H1 (cell line): Measurements from ENCODE around the gene SLC1A6. TPM values are rescaled to one million over a fixed set of nuclear protein-coding genes. Genes with fewer than 3 reads are reported as not detected.

Experiments
- CTCF ChIA-PET: fragments of 300-600 bp; sonication (Branson Sonifier 250); formaldehyde crosslinking; loops from one replicate; lab custom pipeline; 2021; ENCODE audit not compliant: partially characterized antibody; lab: Charles Lee
- POLR2A ChIA-PET: fragments of 300-600 bp; sonication (Branson Sonifier 250); formaldehyde crosslinking; loops from one replicate; lab custom pipeline; 2021; ENCODE audit warnings: inconsistent platforms; ENCODE audit not compliant: partially characterized antibody; lab: Charles Lee
- DNase-seq, 2 experiments: peaks; one replicate each; pipeline versions ENCODE4 v3.0.0 to v3.0.0-alpha.2; 2010 to 2022; ENCODE audit warnings: low spot score in 2 of 2, low read depth in 1 of 2, mixed read lengths in 1 of 2
- FAIRE-seq: peaks from 2 replicates; lab custom pipeline; 2011; peaks lifted over from hg19 to GRCh38; lab: Jason Lieb, UNC
- H2AFZ ChIP-seq: 2 replicates; pipeline ENCODE4 v1.8.1; 2012; ENCODE audit warnings: low read length, inconsistent platforms
- H2AK5ac ChIP-seq: 2 replicates; pipeline ENCODE4 v1.6.1; 2013; ENCODE audit warnings: low read depth, low read length
- H2BK120ac ChIP-seq: replicated peaks from 2 replicates; pipeline ENCODE3; 2013; ENCODE audit warnings: low read depth, low read length, inconsistent platforms
- H2BK12ac ChIP-seq: 2 replicates; pipeline ENCODE4 v1.6.1; 2013; ENCODE audit warnings: low read depth, low read length
- H2BK15ac ChIP-seq: 2 replicates; pipeline ENCODE4 v1.6.1; 2013; ENCODE audit warnings: low read length
- H2BK20ac ChIP-seq: 2 replicates; pipeline ENCODE4 v1.6.1; 2013; ENCODE audit warnings: low read length
- H2BK5ac ChIP-seq: 2 replicates; pipeline ENCODE4 v1.6.1; 2013; ENCODE audit warnings: low read depth, low read length
- H3K14ac ChIP-seq: 2 replicates; pipeline ENCODE4 v1.6.1; 2013; ENCODE audit warnings: inconsistent platforms; ENCODE audit not compliant: insufficient read length
- H3K18ac ChIP-seq: 2 replicates; pipeline ENCODE4 v1.6.1; 2013; ENCODE audit warnings: low read length; ENCODE audit errors: extremely low read depth
- H3K23ac ChIP-seq: 2 replicates; pipeline ENCODE4 v1.6.1; 2013; ENCODE audit warnings: inconsistent platforms; ENCODE audit not compliant: insufficient read length
- H3K23me2 ChIP-seq: 2 replicates; pipeline ENCODE4 v1.6.1; 2013; ENCODE audit warnings: low read depth, low read length
- H3K27ac ChIP-seq: 2 replicates; pipeline ENCODE4 v1.6.1; 2011; ENCODE audit warnings: low read depth, low read length, inconsistent platforms
- H3K27me3 ChIP-seq, 4 experiments: replicated peaks in 1 of 4; 1 replicate in 1 of 4; 2 replicates in 3 of 4; pipeline versions ENCODE4 v1.6.1 to v1.8.1; 2011 to 2013; ENCODE audit warnings: low read length in 3 of 4, mild to moderate bottlenecking in 3 of 4, inconsistent platforms in 2 of 4, mixed read lengths in 2 of 4, moderate library complexity in 1 of 4; ENCODE audit not compliant: control insufficient read depth in 3 of 4, insufficient read depth in 3 of 4; ENCODE audit errors: extremely low read depth in 1 of 4
- H3K36me3 ChIP-seq, 4 experiments: 2 replicates each; pipeline versions ENCODE4 v1.6.1 to v1.8.1; 2011 to 2013; ENCODE audit warnings: mild to moderate bottlenecking in 4 of 4, low read length in 3 of 4, moderate library complexity in 2 of 4, control low read depth in 1 of 4, inconsistent platforms in 1 of 4; ENCODE audit not compliant: insufficient read depth in 4 of 4, control insufficient read depth in 2 of 4
- H3K4ac ChIP-seq: replicated peaks from 2 replicates; pipeline ENCODE3; 2013; ENCODE audit warnings: low read length, low read depth, mixed read lengths, inconsistent platforms; ENCODE audit not compliant: insufficient read length
- H3K4me1 ChIP-seq, 4 experiments: replicated peaks in 1 of 4; 1 replicate in 1 of 4; 2 replicates in 3 of 4; pipeline versions ENCODE4 v1.6.1 to v1.8.1; 2011 to 2013; ENCODE audit warnings: low read length in 3 of 4, inconsistent platforms in 2 of 4, mixed read lengths in 1 of 4; ENCODE audit not compliant: insufficient read depth in 4 of 4, control insufficient read depth in 3 of 4
- H3K4me2 ChIP-seq, 2 experiments: 2 replicates each; pipeline versions ENCODE4 v1.6.1 to v1.8.1; 2011 to 2013; ENCODE audit warnings: low read depth in 2 of 2, low read length in 2 of 2, control low read depth in 1 of 2, inconsistent platforms in 1 of 2, mild to moderate bottlenecking in 1 of 2; ENCODE audit not compliant: insufficient read depth in 1 of 2
- H3K4me3 ChIP-seq, 4 experiments: fragments of 200-600, 300-600 bp in 1 of 4; sonication (generic), shearing (Covaris generic), sonication (Bioruptor Twin) in 1 of 4; 2 replicates each; pipeline versions ENCODE4 v1.5.1 to v1.8.1; 2011 to 2016; ENCODE audit warnings: low read length in 4 of 4, low read depth in 3 of 4, control low read depth in 2 of 4, inconsistent platforms in 2 of 4, mild to moderate bottlenecking in 2 of 4, mixed read lengths in 1 of 4, moderate library complexity in 1 of 4; ENCODE audit not compliant: insufficient read depth in 2 of 4; ENCODE audit errors: extremely low read depth in 1 of 4
- H3K56ac ChIP-seq: replicated peaks from 2 replicates; pipeline ENCODE3; 2013; ENCODE audit warnings: low read depth, mild to moderate bottlenecking, mixed read lengths, low read length, inconsistent platforms; ENCODE audit not compliant: insufficient read length
- H3K79me1 ChIP-seq: 2 replicates; pipeline ENCODE4 v1.6.1; 2013; ENCODE audit warnings: low read depth, low read length, control low read depth
- H3K79me2 ChIP-seq, 2 experiments: 2 replicates each; pipeline versions ENCODE4 v1.6.1 to v1.8.1; 2012 to 2013; ENCODE audit warnings: low read length in 2 of 2, mild to moderate bottlenecking in 2 of 2, inconsistent platforms in 1 of 2; ENCODE audit not compliant: insufficient read depth in 2 of 2, control insufficient read depth in 1 of 2
- H3K9ac ChIP-seq, 4 experiments: replicated peaks in 1 of 4; 1 replicate in 1 of 4; 2 replicates in 3 of 4; pipeline versions ENCODE4 v1.6.1 to v1.8.1; 2011 to 2013; ENCODE audit warnings: low read depth in 3 of 4, low read length in 3 of 4, control low read depth in 2 of 4, mild to moderate bottlenecking in 2 of 4, moderate library complexity in 2 of 4, inconsistent platforms in 1 of 4; ENCODE audit errors: extremely low read depth in 1 of 4
- H3K9me3 ChIP-seq, 2 experiments: 2 replicates each; pipeline versions ENCODE4 v1.6.1 to v1.8.1; 2012 to 2013; ENCODE audit warnings: mild to moderate bottlenecking in 2 of 2, moderate library complexity in 2 of 2, control low read depth in 1 of 2, inconsistent platforms in 1 of 2, low read depth in 1 of 2, low read length in 1 of 2, mixed read lengths in 1 of 2; ENCODE audit not compliant: insufficient read depth in 2 of 2
- H4K20me1 ChIP-seq, 2 experiments: replicated peaks in 1 of 2; 2 replicates each; pipeline versions ENCODE3 to v1.8.1; 2011 to 2013; ENCODE audit warnings: inconsistent platforms in 2 of 2, low read length in 2 of 2, mild to moderate bottlenecking in 1 of 2; ENCODE audit not compliant: insufficient read depth in 2 of 2, control insufficient read depth in 1 of 2
- H4K5ac ChIP-seq: 2 replicates; pipeline ENCODE4 v1.6.1; 2013; ENCODE audit warnings: low read length, low read depth, mixed read lengths, inconsistent platforms; ENCODE audit not compliant: insufficient read length
- H4K8ac ChIP-seq: 2 replicates; pipeline ENCODE4 v1.8.0; 2013; ENCODE audit warnings: mild to moderate bottlenecking, moderate library complexity, low read length, inconsistent platforms; ENCODE audit not compliant: insufficient read depth; ENCODE audit errors: extremely low read depth
- H4K91ac ChIP-seq: replicated peaks from 2 replicates; pipeline ENCODE3; 2013; ENCODE audit warnings: low read length, mixed read lengths, inconsistent platforms; ENCODE audit not compliant: insufficient read length
- BRCA1 ChIP-seq: IDR thresholded peaks from 2 replicates; pipeline ENCODE4 v1.6.1; 2012; ENCODE audit warnings: low read depth, low read length, improper control_type of control experiment
- CEBPB ChIP-seq: IDR thresholded peaks from 2 replicates; pipeline ENCODE4 v1.6.1; 2012; ENCODE audit warnings: low read depth, low read length
- CHD1 ChIP-seq: IDR thresholded peaks from 2 replicates; pipeline ENCODE4 v1.6.1; 2012; ENCODE audit warnings: low read depth, low read length, improper control_type of control experiment
- CHD2 ChIP-seq: IDR thresholded peaks from 2 replicates; pipeline ENCODE4 v1.6.1; 2012; ENCODE audit warnings: low read length, improper control_type of control experiment
- EP300 ChIP-seq, 2 experiments: IDR thresholded peaks; 1 replicate in 1 of 2; 2 replicates in 1 of 2; pipeline ENCODE4 v1.6.1; 2011 to 2012; ENCODE audit warnings: low read depth in 2 of 2, low read length in 2 of 2, mild to moderate bottlenecking in 2 of 2, borderline replicate concordance in 1 of 2, inconsistent platforms in 1 of 2, moderate library complexity in 1 of 2
- EZH2 ChIP-seq: fragments of 200-600 bp; sonication (generic); IDR thresholded peaks from 2 replicates; pipeline ENCODE4 v1.7.1; 2012; ENCODE audit warnings: low read depth, mild to moderate bottlenecking, moderate library complexity, low read length, inconsistent platforms; ENCODE audit not compliant: severe bottlenecking
- FOSL1 ChIP-seq: IDR thresholded peaks from 2 replicates; pipeline ENCODE4 v1.6.1; 2011; ENCODE audit warnings: mild to moderate bottlenecking, low read depth, low read length, moderate library complexity; ENCODE audit not compliant: insufficient read depth
- POLR2AphosphoS5 ChIP-seq: IDR thresholded peaks from 2 replicates; pipeline ENCODE4 v1.6.1; 2011; ENCODE audit warnings: low read depth, low read length
- SIN3A ChIP-seq, 2 experiments: IDR thresholded peaks in 1 of 2; conservative IDR thresholded peaks in 1 of 2; 2 replicates each; pipeline ENCODE4 v1.6.1; 2011 to 2012; ENCODE audit warnings: low read length in 2 of 2, improper control_type of control experiment in 1 of 2, low read depth in 1 of 2, mild to moderate bottlenecking in 1 of 2
- SIX5 ChIP-seq: IDR thresholded peaks from 2 replicates; pipeline ENCODE4 v1.6.1; 2011; ENCODE audit warnings: mild to moderate bottlenecking, low read depth, low read length
- YY1 ChIP-seq: IDR thresholded peaks from 2 replicates; pipeline ENCODE4 v1.6.1; 2011; ENCODE audit warnings: low read depth, mild to moderate bottlenecking, low read length
- WGBS, 2 experiments: shearing (Covaris generic) in 1 of 2; methylation state at CpG; one replicate each; pipeline versions ENCODE4 v1.1.6 to v1.1.7; 2013 to 2015; ENCODE audit warnings: low lambda C conversion rate in 2 of 2, mixed read lengths in 2 of 2, inconsistent platforms in 1 of 2, low coverage in 1 of 2, missing lambda C conversion rate in 1 of 2; ENCODE audit not compliant: insufficient replicate concordance in 2 of 2, insufficient coverage in 1 of 2, insufficient read length in 1 of 2; ENCODE audit errors: extremely low coverage in 1 of 2, missing lambda C conversion rate in 1 of 2; 5-methylcytosine and 5-hydroxymethylcytosine counted together
- polyA plus RNA-seq, 7 experiments: library from polyadenylated mRNA; depleted of rRNA in 3 of 7; stranded (reverse) in 5 of 7; unstranded in 2 of 7; fragments of >200 nt in 5 of 7; fragments of 200-250 nt in 2 of 7; gene quantifications; 1 replicate in 5 of 7; 2 replicates in 1 of 7; 4 replicates in 1 of 7; pipeline versions ENCODE4 v1.2.1 to v1.2.3, GENCODE V29; 2011 to 2013; ENCODE audit warnings: missing spikeins in 2 of 7, mixed read lengths in 2 of 7
- total RNA-seq: library from RNA; stranded (reverse); fragmentation: NEBNext Ultra II Directional; extraction: Animal tissue kit (Norgen Biotek cat#: 25700); gene quantifications from 2 replicates; pipeline ENCODE4 v1.2.1, GENCODE V29; 2021
- TF ChIP-seq, protein P1 (sequence below): IDR thresholded peaks from 2 replicates; pipeline ENCODE4 v1.6.1; 2011; ENCODE audit warnings: low read depth, mild to moderate bottlenecking, low read length; ENCODE audit not compliant: insufficient read depth

SLC1A6 gene
- total and polyA plus RNA-seq, 2 of the 8 experiments (the other 6 are each of a cell fraction or from before 2014, with no cell fraction given), result 14.0 to 26.6 TPM

DNA sequence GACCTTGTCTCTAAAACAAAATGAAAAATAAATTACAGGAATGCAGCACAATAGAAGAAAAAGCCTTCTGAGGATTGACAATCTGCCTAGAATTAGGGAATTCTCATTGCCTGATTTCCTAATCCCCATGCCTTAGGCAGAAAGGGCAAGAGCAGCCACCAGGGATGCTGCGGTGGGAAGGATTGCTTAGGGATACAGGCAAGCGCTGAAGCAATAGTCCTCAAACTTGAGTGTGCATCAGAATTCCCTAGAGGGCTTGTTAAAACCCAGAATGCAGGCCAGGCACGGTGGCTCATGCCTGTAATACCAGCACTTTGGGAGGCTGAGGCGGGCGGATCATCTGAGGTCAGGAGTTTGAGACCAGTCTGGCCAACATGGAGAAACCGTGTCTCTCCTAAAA lies 39.4 kb downstream of the SLC1A6 start:
- no peak for FAIRE-seq
- Histone ChIP-seq H3K4ac (no peak overlapping the region), H3K36me3 (no peaks in the 10 kb centered on the region), H3K4me2 (no peak overlapping the region), H3K79me1 (no peaks in the 10 kb centered on the region), H3K18ac (no peak overlapping the region), H3K4me1 (no peaks in the 10 kb centered on the region), H3K56ac (no peak overlapping the region), H3K14ac (no peak overlapping the region), H2BK20ac (no peak overlapping the region), H2BK5ac (no peak overlapping the region), H3K23ac (no peak overlapping the region), H4K20me1 (no peaks in the 10 kb centered on the region), H4K91ac (no peak overlapping the region), H3K27me3 (no peaks in the 10 kb centered on the region), H2AK5ac (no peak overlapping the region), H3K27ac (no peak overlapping the region), H2BK12ac (no peak overlapping the region), H3K79me2 (no peaks in the 10 kb centered on the region), H3K23me2 (no peaks in the 10 kb centered on the region), H2AFZ (no peak overlapping the region), H2BK15ac (no peak overlapping the region), H3K9me3 (peaks cover 32 to 38% of the 10 kb centered on the region in 2 experiments), H4K8ac (no peak overlapping the region), H3K4me3 (no peak overlapping the region), H3K9ac (no peak overlapping the region), H4K5ac (no peak overlapping the region), H2BK120ac (no peak overlapping the region)
- POLR2A ChIA-PET, result no interaction called here
- no peak for DNase-seq
- CTCF ChIA-PET, result no interaction called here
- TF ChIP-seq EP300 (IDR thresholded peaks at IDR 0.05; ENCODE audit: borderline replicate concordance in 1 of 2, low read depth in 2 of 2, low read length in 2 of 2) (no peak), FOSL1 (no peak), CEBPB (no peak), YY1 (no peak), EZH2 (no peak), SIX5 (no peak), CHD2 (no peak), CHD1 (no peak), BRCA1 (no peak), POLR2AphosphoS5 (no peak), SIN3A (conservative IDR thresholded peaks at IDR 0.05 in 1 of 2, IDR thresholded peaks at IDR 0.05 in 1 of 2; ENCODE audit: low read depth in 1 of 2, low read length in 2 of 2) (no peak)
- TF ChIP-seq, protein P1, sequence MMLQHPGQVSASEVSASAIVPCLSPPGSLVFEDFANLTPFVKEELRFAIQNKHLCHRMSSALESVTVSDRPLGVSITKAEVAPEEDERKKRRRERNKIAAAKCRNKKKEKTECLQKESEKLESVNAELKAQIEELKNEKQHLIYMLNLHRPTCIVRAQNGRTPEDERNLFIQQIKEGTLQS, result no peak
- WGBS, 2 experiments, result 81% methylated on average over 6 of the region's 6 CpGs; no CpG with 5 or more reads in 1 of the 2 experiments
